Cardiac muscle cell (in vitro differentiated cells and primary cell): ENCODE data around the gene MS4A14. TPM values are rescaled to one million over a fixed set of nuclear protein-coding genes. Genes with fewer than 3 reads are reported as not detected.
"Not testable (repeated sequence)": the region's sequence is repeated elsewhere in the genome, so short reads cannot be mapped to it uniquely, and the experiment has no call there.

Source experiments
- DNase-seq, 2 donors: peaks; one replicate each; pipeline versions ENCODE4 v3.0.0 to v3.0.0-alpha.2; 2010 to 2017; ENCODE audit warnings: low read depth in 1 of 2, low spot score in 1 of 2
- H3K27ac ChIP-seq: fragments of 200-600 bp; sonication (generic); 2 replicates; pipeline ENCODE4 v1.5.1; 2016
- H3K27me3 ChIP-seq: fragments of 200-600 bp; sonication (generic); 2 replicates; pipeline ENCODE4 v1.6.0; 2016; ENCODE audit warnings: control low read depth
- H3K36me3 ChIP-seq: fragments of 200-600 bp; sonication (generic); 2 replicates; pipeline ENCODE4 v1.5.1; 2016; ENCODE audit warnings: control low read depth
- H3K4me1 ChIP-seq: fragments of 200-600 bp; sonication (generic); 2 replicates; pipeline ENCODE4 v1.8.1; 2017; ENCODE audit warnings: low read depth, mild to moderate bottlenecking, mixed run types
- H3K4me3 ChIP-seq: fragments of 200-600 bp; sonication (generic); 2 replicates; pipeline ENCODE4 v1.5.1; 2016; ENCODE audit warnings: mild to moderate bottlenecking
- H3K9me3 ChIP-seq: fragments of 200-600 bp; sonication (generic); 2 replicates; pipeline ENCODE4 v1.5.1; 2017; ENCODE audit warnings: low read depth, mild to moderate bottlenecking, control low read depth
- polyA plus RNA-seq: library from polyadenylated mRNA; unstranded; fragments of >200 nt; fragmentation: Nextera tagmentation; extraction: Ambion mirVana; gene quantifications from 2 replicates; pipeline ENCODE4 v1.2.1, GENCODE V29; 2016
- total RNA-seq: library from RNA; depleted of rRNA; stranded (reverse); fragments of >200 nt; gene quantifications from 2 replicates; pipeline ENCODE4 v1.2.3, GENCODE V29; 2016
- TF ChIP-seq, protein P1 (sequence below): IDR thresholded peaks from 2 replicates; pipeline ENCODE4 v1.5.1; 2012; ENCODE audit warnings: low read depth, mild to moderate bottlenecking, low read length

The MS4A14 gene
- total and polyA plus RNA-seq, 2 experiments from 2014 or later = not detected

DNA sequence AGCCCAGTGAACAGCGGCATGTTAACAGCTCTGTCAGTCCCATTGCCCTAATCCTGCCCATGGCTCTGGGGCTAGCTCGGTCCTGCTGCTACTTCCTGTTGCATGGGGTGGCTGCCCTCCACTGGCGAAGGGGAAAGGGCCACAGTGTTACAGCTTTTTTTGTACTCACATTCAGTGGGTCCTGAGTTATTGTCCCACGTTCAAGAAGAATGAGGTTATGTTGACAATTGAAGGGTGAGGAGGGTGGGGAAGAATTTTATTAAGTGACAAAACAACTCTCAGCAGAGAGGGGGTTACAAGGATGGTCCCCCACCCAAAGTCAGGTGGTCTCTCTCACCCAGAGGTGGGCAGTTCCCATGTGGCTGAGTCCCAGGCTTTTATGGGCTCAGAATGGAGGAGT lies 35.6 kb upstream of the MS4A14 start:
- H3K4me3 ChIP-seq = no peak overlapping the region
- TF ChIP-seq, protein P1, sequence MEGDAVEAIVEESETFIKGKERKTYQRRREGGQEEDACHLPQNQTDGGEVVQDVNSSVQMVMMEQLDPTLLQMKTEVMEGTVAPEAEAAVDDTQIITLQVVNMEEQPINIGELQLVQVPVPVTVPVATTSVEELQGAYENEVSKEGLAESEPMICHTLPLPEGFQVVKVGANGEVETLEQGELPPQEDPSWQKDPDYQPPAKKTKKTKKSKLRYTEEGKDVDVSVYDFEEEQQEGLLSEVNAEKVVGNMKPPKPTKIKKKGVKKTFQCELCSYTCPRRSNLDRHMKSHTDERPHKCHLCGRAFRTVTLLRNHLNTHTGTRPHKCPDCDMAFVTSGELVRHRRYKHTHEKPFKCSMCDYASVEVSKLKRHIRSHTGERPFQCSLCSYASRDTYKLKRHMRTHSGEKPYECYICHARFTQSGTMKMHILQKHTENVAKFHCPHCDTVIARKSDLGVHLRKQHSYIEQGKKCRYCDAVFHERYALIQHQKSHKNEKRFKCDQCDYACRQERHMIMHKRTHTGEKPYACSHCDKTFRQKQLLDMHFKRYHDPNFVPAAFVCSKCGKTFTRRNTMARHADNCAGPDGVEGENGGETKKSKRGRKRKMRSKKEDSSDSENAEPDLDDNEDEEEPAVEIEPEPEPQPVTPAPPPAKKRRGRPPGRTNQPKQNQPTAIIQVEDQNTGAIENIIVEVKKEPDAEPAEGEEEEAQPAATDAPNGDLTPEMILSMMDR = no peak
- no peaks in the 10 kb centered on the region for H3K27me3 ChIP-seq
- DNase-seq = no peak
- H3K9me3 ChIP-seq = no peaks in the 10 kb centered on the region
- no peaks in the 10 kb centered on the region for H3K36me3 ChIP-seq
- no peaks in the 10 kb centered on the region for H3K4me1 ChIP-seq
- H3K27ac ChIP-seq = no peak overlapping the region

DNA sequence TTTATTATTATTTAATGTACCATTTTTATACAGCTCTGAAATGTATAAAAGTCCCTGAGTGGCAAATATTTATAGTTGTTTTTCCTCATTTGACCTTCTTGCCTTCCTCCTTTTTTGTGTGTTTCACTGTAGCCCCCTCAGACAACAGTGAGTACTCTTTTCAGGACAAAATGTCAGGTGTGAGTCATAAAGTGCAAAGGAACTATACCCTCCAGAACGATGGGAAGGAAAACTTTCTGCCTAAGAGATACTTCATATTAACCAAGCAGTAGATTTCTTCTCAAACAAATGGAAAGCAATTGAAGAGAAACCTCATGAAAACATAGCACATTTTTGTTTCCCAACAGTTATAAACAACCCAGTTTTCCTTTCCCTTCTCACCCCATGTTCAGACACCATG lies 34.0 kb upstream of the MS4A14 start:
- no peaks in the 10 kb centered on the region for H3K36me3 ChIP-seq

DNA sequence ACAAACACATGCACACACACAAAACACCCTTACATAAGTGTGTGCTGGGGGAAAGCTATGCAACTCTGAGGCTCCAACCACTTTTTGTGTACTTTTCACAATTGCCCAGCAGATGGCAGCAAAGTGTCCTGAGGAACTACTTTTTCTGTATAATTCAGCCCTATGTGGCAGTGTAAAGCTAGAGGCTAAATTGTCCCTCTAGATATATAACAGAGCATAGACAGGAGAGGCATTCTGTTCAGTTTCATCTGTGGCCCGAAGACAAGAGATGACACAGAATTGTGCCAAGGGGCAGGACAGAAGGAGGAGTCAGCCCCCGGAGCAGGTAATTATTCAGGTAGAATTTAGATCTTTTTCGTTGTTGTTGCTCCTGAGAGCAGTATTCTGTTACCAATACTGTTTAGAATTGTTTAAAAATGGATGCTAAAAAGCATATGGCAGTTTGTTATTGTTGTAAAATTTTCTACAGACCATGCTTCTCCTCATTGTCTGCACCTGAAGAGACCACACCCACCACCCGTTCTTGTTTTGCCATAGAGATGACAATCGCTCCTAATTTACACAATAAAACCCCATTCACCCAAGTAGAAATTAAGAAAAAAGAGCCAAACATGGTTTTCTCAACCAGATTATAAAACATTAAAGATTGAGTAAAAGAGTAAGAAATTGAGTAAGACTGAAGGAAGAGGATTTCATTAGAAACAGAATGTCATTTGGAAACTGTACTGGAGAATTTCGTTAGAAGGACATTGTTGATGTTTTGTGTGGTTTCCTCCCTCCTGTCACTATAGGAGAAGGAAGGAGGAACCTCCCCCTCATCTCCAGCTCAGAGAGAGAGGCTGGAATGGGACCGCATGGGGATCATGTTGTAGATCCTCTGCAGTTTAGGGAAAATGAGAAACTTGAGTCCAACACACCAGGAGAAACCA lies 32.5 kb upstream of the MS4A14 start:
- no peaks in the 10 kb centered on the region for H3K4me1 ChIP-seq
- H3K4me3 ChIP-seq = no peak overlapping the region
- TF ChIP-seq, protein P1 = peak; percentile 75
- no peaks in the 10 kb centered on the region for H3K9me3 ChIP-seq
- H3K27me3 ChIP-seq = no peaks in the 10 kb centered on the region
- H3K27ac ChIP-seq = no peak overlapping the region
- DNase-seq = peak; percentile 59 to 72
- H3K36me3 ChIP-seq = no peaks in the 10 kb centered on the region

More for the DNA sequence above, 34.0 kb upstream of the MS4A14 start:
- TF ChIP-seq, protein P1 = no peak
- Histone ChIP-seq H3K27me3 (no peaks in the 10 kb centered on the region), H3K9me3 (no peaks in the 10 kb centered on the region), H3K4me3 (no peak overlapping the region), H3K27ac (no peak overlapping the region), H3K4me1 (no peaks in the 10 kb centered on the region)
- DNase-seq = no peak

DNA sequence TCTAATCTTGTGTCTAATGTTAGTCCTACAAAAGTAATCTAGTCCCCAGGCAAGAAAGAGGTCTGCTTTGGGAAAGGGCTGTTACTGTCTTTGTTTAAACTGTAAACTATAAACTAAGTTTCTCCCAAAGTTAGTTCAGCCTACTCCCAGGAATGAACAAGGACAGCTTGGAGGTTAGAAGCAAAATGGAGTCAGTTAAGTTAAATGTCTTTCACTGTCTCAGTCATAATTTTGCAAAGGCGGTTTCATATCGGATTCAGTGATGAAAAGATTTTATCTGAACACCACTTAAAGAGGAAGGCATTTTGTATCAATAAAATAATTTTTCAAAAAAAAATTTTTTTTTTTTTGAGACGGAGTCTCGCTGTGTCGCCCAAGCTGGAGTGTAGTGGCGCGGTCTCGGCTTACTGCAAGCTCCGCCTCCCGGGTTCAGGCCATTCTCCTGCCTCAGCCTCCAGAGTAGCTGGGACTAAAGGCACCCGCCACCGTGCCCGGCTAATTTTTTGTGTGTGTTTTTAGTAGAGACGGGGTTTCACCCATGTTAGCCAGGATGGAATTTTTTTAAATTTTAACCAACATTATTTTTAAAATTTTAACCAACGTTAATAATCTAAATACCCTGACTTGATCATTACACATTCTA lies 29.9 kb upstream of the MS4A14 start:
- DNase-seq, H3K27ac ChIP-seq, H3K4me1 ChIP-seq, H3K27me3 ChIP-seq, H3K9me3 ChIP-seq, H3K4me3 ChIP-seq, H3K36me3 ChIP-seq: not testable (repeated sequence)

DNA sequence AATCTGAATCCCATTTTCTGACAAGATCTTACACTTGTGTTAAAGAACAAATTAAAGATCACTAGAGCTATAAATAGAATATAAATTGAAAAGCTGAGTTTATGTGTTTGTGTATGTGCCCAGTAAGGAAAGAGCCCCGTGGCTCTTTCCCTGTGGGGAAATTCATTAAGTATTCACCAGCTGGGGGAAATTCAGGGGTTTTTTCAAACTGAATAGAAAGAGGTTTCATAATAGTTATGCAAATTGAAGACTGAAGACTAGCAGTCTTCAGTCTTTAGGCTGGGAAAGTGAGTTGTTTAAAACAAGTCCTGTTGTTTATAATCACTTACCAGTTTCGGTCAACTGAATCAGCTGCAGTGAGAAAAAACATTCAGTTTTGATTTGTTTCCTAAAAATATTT lies 29.2 kb upstream of the MS4A14 start:
- Histone ChIP-seq H3K27ac (no peak overlapping the region), H3K4me3 (no peak overlapping the region), H3K36me3 (no peaks in the 10 kb centered on the region), H3K9me3 (no peaks in the 10 kb centered on the region), H3K4me1 (no peaks in the 10 kb centered on the region), H3K27me3 (no peaks in the 10 kb centered on the region)
- TF ChIP-seq, protein P1 = no peak
- DNase-seq = no peak

DNA sequence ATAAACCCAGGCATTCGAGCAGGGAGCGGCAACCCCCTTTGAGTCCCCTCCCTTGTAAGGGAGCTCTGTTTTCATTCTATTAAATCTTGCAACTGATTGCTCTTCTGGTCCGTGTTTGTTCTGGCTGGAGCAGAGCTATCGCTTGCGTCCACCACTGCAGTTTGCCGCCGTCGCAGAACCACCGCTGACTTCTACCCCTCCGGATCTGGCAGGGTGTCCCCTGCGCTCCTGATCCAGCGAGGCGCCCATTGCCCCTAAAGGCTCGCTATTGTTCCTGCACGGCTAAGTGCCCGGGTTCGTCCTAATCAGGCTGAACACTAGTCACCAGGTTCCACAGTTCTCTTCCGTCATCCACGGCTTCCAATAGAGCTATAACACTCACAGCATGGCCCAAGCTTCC lies 28.4 kb upstream of the MS4A14 start:
- Histone ChIP-seq H3K27me3 (no peaks in the 10 kb centered on the region), H3K36me3 (no peaks in the 10 kb centered on the region), H3K27ac (no peak overlapping the region), H3K4me3 (no peak overlapping the region), H3K4me1 (no peaks in the 10 kb centered on the region), H3K9me3 (no peaks in the 10 kb centered on the region)
- DNase-seq = no peak
- TF ChIP-seq, protein P1 = no peak
